ENCODE data around the gene SNED1. TPM values are rescaled to one million over a fixed set of nuclear protein-coding genes. Genes with fewer than 3 reads are reported as not detected.

The SNED1 gene
- total and polyA plus RNA-seq, 7 donors, result 0.69 to 37.1 (median 8.3) TPM

DNA sequence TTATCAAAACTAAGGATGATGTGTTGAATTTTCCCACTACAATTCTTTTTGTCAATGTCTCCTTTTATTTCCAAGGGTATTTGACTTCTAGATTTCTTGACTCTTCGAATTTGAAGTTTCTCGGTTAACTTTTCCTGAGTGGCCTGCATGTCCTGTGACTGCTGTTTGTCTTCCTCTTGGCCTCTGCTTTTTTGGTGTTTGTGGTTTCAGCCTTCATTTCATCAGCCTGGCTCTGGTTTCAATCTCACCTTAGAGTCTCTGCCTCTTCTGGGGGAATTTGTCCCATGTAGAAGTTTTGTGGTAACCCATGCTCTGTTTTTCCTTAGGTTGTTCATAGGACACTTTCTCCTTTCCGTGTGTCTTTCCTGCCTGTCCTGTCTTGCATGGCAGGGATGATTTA, 28.3 kb upstream of the SNED1 start:
- intact Hi-C loops (cut with DNase I), result no loop called here
- 88 to 91% methylated on average over 3 of the region's 3 CpGs for WGBS, 2 donors
- H3K4me3 ChIP-seq, result no peak overlapping the region
- no peak for DNase-seq
- no peaks in the 10 kb centered on the region for H3K9me3 ChIP-seq
- no peak overlapping the region for H3K27ac ChIP-seq
- TF ChIP-seq POLR2AphosphoS5 (IDR thresholded peaks at IDR 0.05) (no peak), EP300 (IDR thresholded peaks at IDR 0.05) (no peak), POLR2A (IDR thresholded peaks at IDR 0.05) (no peak)
- TF ChIP-seq, protein P1, sequence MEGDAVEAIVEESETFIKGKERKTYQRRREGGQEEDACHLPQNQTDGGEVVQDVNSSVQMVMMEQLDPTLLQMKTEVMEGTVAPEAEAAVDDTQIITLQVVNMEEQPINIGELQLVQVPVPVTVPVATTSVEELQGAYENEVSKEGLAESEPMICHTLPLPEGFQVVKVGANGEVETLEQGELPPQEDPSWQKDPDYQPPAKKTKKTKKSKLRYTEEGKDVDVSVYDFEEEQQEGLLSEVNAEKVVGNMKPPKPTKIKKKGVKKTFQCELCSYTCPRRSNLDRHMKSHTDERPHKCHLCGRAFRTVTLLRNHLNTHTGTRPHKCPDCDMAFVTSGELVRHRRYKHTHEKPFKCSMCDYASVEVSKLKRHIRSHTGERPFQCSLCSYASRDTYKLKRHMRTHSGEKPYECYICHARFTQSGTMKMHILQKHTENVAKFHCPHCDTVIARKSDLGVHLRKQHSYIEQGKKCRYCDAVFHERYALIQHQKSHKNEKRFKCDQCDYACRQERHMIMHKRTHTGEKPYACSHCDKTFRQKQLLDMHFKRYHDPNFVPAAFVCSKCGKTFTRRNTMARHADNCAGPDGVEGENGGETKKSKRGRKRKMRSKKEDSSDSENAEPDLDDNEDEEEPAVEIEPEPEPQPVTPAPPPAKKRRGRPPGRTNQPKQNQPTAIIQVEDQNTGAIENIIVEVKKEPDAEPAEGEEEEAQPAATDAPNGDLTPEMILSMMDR (IDR thresholded peaks at IDR 0.05), result no peak
- H3K4me1 ChIP-seq, result no peaks in the 10 kb centered on the region
- peaks cover 0 to 30% (median 2%) of the 10 kb centered on the region in 3 donors for H3K27me3 ChIP-seq
- no peaks in the 10 kb centered on the region for H3K36me3 ChIP-seq

DNA sequence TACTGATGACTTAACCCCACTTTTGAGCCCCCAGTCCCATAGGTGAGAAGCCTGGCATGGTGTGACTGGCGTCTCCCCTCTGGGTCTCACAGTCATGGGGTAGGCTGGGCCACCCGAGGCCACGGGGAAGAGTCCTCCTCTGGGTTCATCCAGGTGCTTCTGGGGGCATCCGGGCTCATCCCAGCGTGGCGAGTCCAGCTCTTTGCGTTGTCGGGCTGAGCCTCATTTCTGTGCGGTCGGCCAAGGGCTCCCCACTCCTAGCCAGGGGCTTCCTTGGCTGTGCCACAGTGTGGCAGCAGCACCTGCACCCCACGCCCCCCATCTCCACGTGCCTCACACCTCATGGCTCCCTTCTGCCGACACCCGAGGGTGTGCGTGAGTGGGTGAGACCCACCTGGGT, 27.6 kb upstream of the SNED1 start:
- no peak overlapping the region for H3K27ac ChIP-seq
- H3K27me3 ChIP-seq, result peaks cover 0 to 37% (median 7%) of the 10 kb centered on the region in 3 donors
- no peak overlapping the region for H3K4me3 ChIP-seq
- no peak for DNase-seq
- WGBS, 2 donors, result 90 to 91% methylated on average over 15 of the region's 15 CpGs
- no peaks in the 10 kb centered on the region for H3K4me1 ChIP-seq
- no peaks in the 10 kb centered on the region for H3K9me3 ChIP-seq
- TF ChIP-seq EP300 (IDR thresholded peaks at IDR 0.05) (no peak), POLR2AphosphoS5 (IDR thresholded peaks at IDR 0.05) (no peak)
- TF ChIP-seq, protein P1 (IDR thresholded peaks at IDR 0.05), result no peak
- H3K36me3 ChIP-seq, result no peaks in the 10 kb centered on the region
- intact Hi-C loops (cut with DNase I), result no loop called here

DNA sequence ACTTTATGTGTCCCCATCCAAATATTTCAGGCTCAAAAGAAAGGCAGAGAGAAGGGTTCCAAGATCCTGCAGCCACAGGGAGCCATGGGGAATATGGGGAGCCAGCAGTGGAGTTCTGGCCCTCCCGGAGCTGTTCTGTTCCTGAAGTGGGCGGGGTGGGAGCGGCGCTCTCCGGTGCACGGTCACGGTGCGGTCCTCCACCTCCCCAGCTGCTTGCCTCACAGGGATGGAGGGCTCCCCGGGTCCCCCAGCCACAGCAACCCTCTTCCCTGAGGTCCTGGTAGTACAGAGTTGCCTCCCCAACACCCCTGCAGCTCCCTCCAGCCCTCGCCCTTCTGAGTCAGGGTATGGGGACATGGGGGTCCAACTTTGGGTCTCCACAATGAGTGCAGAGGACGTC, 26.2 kb upstream of the SNED1 start:
- no peak for DNase-seq
- Histone ChIP-seq H3K27ac (no peak overlapping the region), H3K36me3 (no peaks in the 10 kb centered on the region), H3K4me3 (no peak overlapping the region), H3K9me3 (no peaks in the 10 kb centered on the region), H3K4me1 (no peaks in the 10 kb centered on the region), H3K27me3 (peaks cover 0 to 39% (median 7%) of the 10 kb centered on the region in 3 donors)
- no peak for TF ChIP-seq POLR2A (IDR thresholded peaks at IDR 0.05)
- no peak for TF ChIP-seq POLR2AphosphoS5 (IDR thresholded peaks at IDR 0.05)
- TF ChIP-seq EP300 (IDR thresholded peaks at IDR 0.05), result no peak
- TF ChIP-seq, protein P1 (IDR thresholded peaks at IDR 0.05), result no peak
- intact Hi-C loops (cut with DNase I), result no loop called here
- WGBS, 2 donors, result 71 to 83% methylated on average over 11 of the region's 11 CpGs

DNA sequence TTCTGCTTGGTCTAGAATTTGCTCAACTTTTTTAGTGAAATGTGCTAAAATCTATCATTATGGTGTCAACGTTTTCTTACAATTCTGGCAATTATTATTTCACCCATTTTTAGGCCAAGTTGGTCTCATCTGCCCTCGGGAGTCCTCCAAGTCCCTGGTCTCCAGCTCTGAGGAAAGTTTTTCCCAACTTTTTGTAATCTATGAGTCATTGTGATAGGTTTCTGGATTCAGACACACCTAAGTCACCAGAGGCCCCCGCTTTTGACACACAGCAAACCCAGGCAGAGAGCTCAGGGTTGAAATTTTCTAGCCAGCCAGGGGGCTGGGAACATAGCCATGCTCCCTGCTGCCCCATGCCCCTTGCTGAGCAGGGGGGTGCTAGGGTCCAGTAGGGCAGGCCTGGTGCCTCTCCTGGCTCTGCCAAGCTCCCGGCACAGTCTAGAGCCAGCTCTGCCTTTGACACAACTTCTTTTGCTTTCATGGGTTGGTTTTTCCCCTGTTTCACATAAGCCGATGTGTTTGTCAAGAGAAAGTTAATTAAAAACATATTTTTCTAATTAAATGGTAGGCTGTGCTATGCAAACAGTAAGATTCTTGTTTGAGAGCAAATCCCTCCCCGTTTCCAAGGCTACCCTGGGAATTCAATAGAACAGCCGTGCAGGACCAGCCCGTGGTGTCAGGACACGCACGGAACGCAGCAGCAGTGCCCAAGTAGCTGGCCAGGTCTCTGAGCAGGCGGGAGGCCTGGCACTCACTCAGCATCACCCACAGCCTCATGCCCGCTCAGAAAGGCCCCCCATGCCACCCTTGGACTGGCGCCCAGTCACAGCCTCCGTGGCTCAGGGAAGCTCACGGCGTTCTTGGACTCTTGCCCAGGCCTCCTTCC, 25.5 kb upstream of the SNED1 start:
- Histone ChIP-seq H3K4me1 (no peaks in the 10 kb centered on the region), H3K36me3 (no peaks in the 10 kb centered on the region), H3K27me3 (peaks cover 0 to 39% (median 7%) of the 10 kb centered on the region in 3 donors), H3K27ac (no peak overlapping the region), H3K9me3 (no peaks in the 10 kb centered on the region), H3K4me3 (no peak overlapping the region)
- no peak for TF ChIP-seq EP300 (IDR thresholded peaks at IDR 0.05)
- TF ChIP-seq, protein P1 (IDR thresholded peaks at IDR 0.05), result no peak
- no peak for TF ChIP-seq POLR2AphosphoS5 (IDR thresholded peaks at IDR 0.05)
- intact Hi-C loops (cut with DNase I), result no loop called here
- no peak for DNase-seq
- WGBS, 2 donors, result 56 to 77% methylated on average over 17 of the region's 17 CpGs

Measured in sigmoid colon (tissue), 7 donors.